ENCODE data around the gene ROBO2.

DNA sequence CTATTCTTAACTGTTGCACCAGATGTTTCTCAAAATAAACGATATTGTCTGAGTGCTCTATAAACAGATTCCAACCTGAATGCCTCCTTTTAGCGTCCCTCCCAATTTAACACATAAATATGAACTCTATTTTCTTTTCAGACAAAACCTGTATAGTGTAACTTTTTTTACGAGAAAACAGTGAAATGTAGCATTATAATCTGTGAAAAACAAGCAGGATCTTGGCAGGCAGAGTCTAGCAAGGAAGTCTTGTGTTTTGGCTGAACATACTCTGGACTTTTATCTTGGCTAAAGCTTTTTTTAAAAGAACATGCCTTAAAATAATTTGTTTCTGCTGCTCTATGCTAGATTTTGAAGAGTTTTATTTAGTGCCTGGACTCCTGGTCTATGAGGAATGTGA, 150.5 kb downstream of the ROBO2 start:
- TF ChIP-seq, protein P1, sequence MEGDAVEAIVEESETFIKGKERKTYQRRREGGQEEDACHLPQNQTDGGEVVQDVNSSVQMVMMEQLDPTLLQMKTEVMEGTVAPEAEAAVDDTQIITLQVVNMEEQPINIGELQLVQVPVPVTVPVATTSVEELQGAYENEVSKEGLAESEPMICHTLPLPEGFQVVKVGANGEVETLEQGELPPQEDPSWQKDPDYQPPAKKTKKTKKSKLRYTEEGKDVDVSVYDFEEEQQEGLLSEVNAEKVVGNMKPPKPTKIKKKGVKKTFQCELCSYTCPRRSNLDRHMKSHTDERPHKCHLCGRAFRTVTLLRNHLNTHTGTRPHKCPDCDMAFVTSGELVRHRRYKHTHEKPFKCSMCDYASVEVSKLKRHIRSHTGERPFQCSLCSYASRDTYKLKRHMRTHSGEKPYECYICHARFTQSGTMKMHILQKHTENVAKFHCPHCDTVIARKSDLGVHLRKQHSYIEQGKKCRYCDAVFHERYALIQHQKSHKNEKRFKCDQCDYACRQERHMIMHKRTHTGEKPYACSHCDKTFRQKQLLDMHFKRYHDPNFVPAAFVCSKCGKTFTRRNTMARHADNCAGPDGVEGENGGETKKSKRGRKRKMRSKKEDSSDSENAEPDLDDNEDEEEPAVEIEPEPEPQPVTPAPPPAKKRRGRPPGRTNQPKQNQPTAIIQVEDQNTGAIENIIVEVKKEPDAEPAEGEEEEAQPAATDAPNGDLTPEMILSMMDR (IDR thresholded peaks at IDR 0.05), result no peak
- TF ChIP-seq POLR2A (IDR thresholded peaks at IDR 0.05), result no peak

All from lower leg skin (tissue), 3 donors.